Ovary (tissue), 9 donors: Measurements from ENCODE around the gene EFNA3. TPM values are rescaled to one million over a fixed set of nuclear protein-coding genes. Genes with fewer than 3 reads are reported as not detected.

Source experiments
- DNase-seq, 5 donors: peaks; one replicate each; pipeline ENCODE4 v3.0.0-alpha.2; 2019 to 2020
- H3K27ac ChIP-seq, 2 donors: fragments of 200-600 bp; one replicate each; pipeline versions ENCODE4 v1.5.1 to v1.8.0; 2019 to 2022
- H3K27me3 ChIP-seq: fragments of 200-600 bp; one replicate; pipeline ENCODE4 v1.8.0; 2022
- H3K36me3 ChIP-seq: fragments of 200-600 bp; sonication (generic); one replicate; pipeline ENCODE4 v1.5.1; 2019
- H3K4me1 ChIP-seq: one replicate; pipeline ENCODE4 v1.8.1; 2013; ENCODE audit warnings: mild to moderate bottlenecking, moderate library complexity; ENCODE audit not compliant: insufficient read depth
- H3K4me3 ChIP-seq: fragments of 200-600 bp; sonication (generic); one replicate; pipeline ENCODE4 v1.5.1; 2017
- H3K9me3 ChIP-seq, 2 donors: fragments of 200-600 bp in 1 of 2; sonication (generic) in 1 of 2; one replicate each; pipeline versions ENCODE4 v1.5.1 to v1.8.1; 2013 to 2019; ENCODE audit warnings: mild to moderate bottlenecking in 1 of 2, moderate library complexity in 1 of 2
- CTCF ChIP-seq, 3 donors: fragments of 450-650 bp in 2 of 3; fragments of 200-600 bp in 1 of 3; IDR thresholded peaks; one replicate each; pipeline versions ENCODE4 v1.5.1 to v1.8.0; 2016 to 2022; ENCODE audit warnings: antibody characterized with exemption in 3 of 3, mild to moderate bottlenecking in 1 of 3
- EP300 ChIP-seq: sonication (generic); formaldehyde crosslinking; IDR thresholded peaks from one replicate; pipeline ENCODE4 v1.6.1; 2017; ENCODE audit warnings: antibody characterized with exemption
- POLR2A ChIP-seq: fragments of 450-650 bp; IDR thresholded peaks from one replicate; pipeline ENCODE4 v1.6.1; 2017; ENCODE audit warnings: antibody characterized with exemption, mild to moderate bottlenecking, moderate library complexity
- whole genome bisulfite sequencing, 3 donors: extraction: QIAGEN DNeasy Blood & Tissue Kit in 1 of 3; methylation state at CpG; one replicate each; pipeline versions ENCODE4 v1.1.5 to v1.1.7; 2013 to 2017; 5-methylcytosine and 5-hydroxymethylcytosine counted together
- intact Hi-C, 4 donors: fragments of 100-400 bp; cut with DNase I; formaldehyde crosslinking; loops; one replicate each; pipeline versions ENCODE4 v1.11.0 to v1.15.1; 2022 to 2023
- polyA plus RNA-seq, 2 donors: library from polyadenylated mRNA; stranded (reverse); fragments of 200-250 nt in 1 of 2; fragments of 350-450 nt in 1 of 2; fragmentation: Illumina TruSeq in 1 of 2; extraction: RNeasy Lipid Tissue Mini Kit (QIAGEN cat#74804) in 1 of 2; gene quantifications; one replicate each; pipeline ENCODE4 v1.2.3, GENCODE V29; 2013 to 2014
- total RNA-seq, 7 donors: library from RNA; depleted of rRNA in 2 of 7; stranded (reverse); fragments of >200 nt in 2 of 7; fragmentation: NEBNext Ultra II Directional in 3 of 7; extraction: Animal tissue kit (Norgen Biotek cat#: 25700) in 3 of 7; gene quantifications; one replicate each; pipeline versions ENCODE4 v1.1.0 to v1.2.4, GENCODE V29; 2016 to 2023
- donor health status: DM: no; HTN: no; CAD: no; lungs with moderate emphysema.
- donor health status: DM: no; HTN: no; CAD: no.
- donor health status: Bipolar disorder and iron deficiency.
- donor health status: DM: yes; HTN: yes; CAD: no.
- donor health status: DM: no; HTN: no; CAD: no.
- donor health status: DM: yes; HTN: yes; CAD: no.

The EFNA3 gene
- total and polyA plus RNA-seq, 9 donors = 1.3 to 3.7 (median 2.1) TPM

DNA sequence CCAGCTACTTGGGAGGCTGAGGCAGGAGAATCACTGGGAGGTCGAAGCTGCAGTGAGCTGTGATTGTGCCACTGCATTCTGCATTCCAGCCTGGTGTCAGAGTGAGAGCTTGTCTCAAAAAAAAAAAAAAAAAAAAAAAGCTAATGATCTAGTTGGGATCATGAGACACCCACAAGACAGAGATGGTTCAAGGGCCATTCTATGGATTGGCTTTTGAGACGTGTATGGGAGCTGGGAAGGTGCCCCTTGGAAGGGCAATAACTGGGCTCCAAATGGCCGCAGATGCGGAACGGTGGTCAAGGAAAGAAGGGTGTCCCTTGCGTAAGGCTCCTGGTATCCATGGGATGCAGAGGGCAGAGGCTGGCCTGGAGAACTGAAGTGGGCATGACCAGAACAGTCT lies 34.3 kb upstream of the EFNA3 start:
- 95 to 96% (median 95%) methylated on average over 6 of the region's 6 CpGs for WGBS, 3 donors
- H3K4me1 ChIP-seq = no peaks in the 10 kb centered on the region
- H3K9me3 ChIP-seq = no peaks in the 10 kb centered on the region
- no peaks in the 10 kb centered on the region for H3K36me3 ChIP-seq
- no peak overlapping the region for H3K4me3 ChIP-seq
- no peak for DNase-seq
- intact Hi-C loops = no loop called here
- no peak overlapping the region for H3K27ac ChIP-seq
- no peaks in the 10 kb centered on the region for H3K27me3 ChIP-seq
- no peak for TF ChIP-seq CTCF (IDR thresholded peaks at IDR 0.05)
- TF ChIP-seq POLR2A = no peak
- TF ChIP-seq EP300 = no peak

DNA sequence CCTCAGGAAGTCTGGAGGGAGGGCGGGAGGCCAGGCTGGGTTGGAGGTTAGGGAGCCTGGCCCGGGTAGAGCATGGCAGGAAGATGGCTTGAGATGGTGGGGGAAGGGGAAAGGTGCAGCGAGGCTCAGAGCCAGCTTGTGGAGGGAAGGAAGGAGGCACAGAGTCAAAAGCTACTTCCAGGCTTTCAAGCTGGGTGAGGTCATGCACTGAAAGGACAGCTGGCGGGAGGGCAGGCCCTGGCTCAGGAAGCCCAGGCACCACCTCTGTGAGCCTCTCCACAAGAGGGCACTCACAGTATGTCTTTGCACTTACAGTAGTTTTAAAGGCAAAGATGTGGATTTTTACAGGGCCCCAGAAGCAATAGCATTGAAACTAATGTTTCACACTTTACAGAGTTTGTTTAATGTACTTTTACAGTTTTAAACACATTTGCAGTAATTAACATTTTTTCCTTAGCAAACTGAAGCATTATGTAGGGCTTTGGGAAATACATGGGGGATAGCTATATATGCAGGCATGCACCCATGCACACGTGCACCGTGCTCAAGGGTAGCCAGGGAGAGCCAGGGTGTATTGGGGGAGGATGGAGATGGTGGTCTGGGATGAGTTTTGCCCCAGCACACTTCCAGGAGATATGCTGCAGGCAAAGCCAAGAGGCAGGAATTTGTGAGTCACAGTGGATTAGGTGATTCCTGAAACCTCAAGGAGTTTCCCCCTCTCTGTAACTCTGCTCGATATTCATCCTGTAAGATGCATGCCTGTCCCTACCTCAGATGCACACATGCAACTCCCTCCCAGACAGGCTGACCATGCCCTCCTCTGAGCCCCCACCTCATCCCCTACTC lies 33.6 kb upstream of the EFNA3 start:
- DNase-seq = peak in 4 of 5 donors; percentile 45 to 61 (median 54)
- Histone ChIP-seq H3K4me1 (no peaks in the 10 kb centered on the region), H3K9me3 (no peaks in the 10 kb centered on the region), H3K27ac (no peak overlapping the region), H3K4me3 (no peak overlapping the region), H3K27me3 (no peaks in the 10 kb centered on the region), H3K36me3 (no peaks in the 10 kb centered on the region)
- intact Hi-C loops = loop anchor here in 1 of 4 donors (5.0 kb wide), 1 partner anchor 37 kb away; no protein-coding TSS in a partner anchor
- no peak for TF ChIP-seq EP300
- peak in 2 of 3 donors; percentile 28 to 36 for TF ChIP-seq CTCF (IDR thresholded peaks at IDR 0.05)
- 55 to 70% (median 55%) methylated on average over 7 of the region's 7 CpGs for WGBS, 3 donors

- Histone ChIP-seq H3K4me3 (no peak overlapping the region), H3K4me1 (peaks cover 6% of the 10 kb centered on the region), H3K36me3 (no peaks in the 10 kb centered on the region), H3K9me3 (no peaks in the 10 kb centered on the region), H3K27ac (no peak overlapping the region), H3K27me3 (no peaks in the 10 kb centered on the region)
- WGBS, 3 donors = 83 to 86% (median 84%) methylated on average over 8 of the region's 8 CpGs
- TF ChIP-seq EP300 (no peak), CTCF (IDR thresholded peaks at IDR 0.05) (no peak), POLR2A (no peak)
- intact Hi-C loops = loop anchor here in 1 of 4 donors (5.0 kb wide), 1 partner anchor 34 kb away; no protein-coding TSS in a partner anchor
- no peak for DNase-seq
Measured at GRCh38 chr1:155048449-155049334, 29.9 kb upstream of the EFNA3 start.
